Fibroblast of upper back skin (primary cell): ENCODE results near the gene GPBAR1.

Source experiments
- DNase-seq: peaks from one replicate; pipeline ENCODE4 v3.0.0-alpha.2; 2013

The GPBAR1 gene

DNA sequence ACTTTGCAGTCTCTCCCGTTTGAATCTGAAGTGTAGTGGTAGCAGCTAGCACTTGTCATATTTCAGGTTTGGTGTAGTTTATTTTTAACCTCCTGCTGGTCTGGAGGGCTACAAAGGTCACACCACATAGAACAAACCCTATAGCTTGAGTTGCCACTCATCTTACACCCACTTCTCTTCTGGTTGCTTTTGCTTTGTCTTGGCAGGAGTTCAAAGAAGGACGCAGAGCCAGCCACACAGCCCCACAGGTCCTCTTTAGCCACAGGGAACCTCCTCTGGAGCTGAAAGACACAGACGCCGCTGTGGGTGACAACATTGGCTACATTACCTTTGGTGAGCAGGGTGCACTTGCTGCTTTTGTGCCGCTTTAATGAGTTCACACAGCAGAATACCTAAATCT is 15.6 kb upstream of the GPBAR1 start:
- no peak for DNase-seq

DNA sequence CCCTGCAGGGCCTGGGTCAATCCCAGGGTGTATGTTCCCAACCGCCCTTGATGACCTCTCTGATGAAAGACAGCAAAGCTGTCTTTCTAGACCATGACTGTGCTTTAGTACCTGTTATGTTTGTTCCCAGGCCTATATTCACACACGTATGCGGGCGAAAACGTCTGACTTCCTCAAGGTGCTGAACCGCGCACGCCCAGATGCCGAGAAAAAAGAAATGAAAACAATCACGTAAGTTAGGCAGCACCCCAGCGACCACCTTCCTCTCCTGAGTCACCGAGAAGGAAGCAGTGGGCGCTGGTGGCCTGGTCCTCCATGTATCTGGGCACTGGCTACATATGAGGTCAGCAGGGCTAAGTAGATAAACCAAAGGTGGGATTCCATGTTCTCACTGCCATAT is 11.1 kb upstream of the GPBAR1 start:
- no peak for DNase-seq

DNA sequence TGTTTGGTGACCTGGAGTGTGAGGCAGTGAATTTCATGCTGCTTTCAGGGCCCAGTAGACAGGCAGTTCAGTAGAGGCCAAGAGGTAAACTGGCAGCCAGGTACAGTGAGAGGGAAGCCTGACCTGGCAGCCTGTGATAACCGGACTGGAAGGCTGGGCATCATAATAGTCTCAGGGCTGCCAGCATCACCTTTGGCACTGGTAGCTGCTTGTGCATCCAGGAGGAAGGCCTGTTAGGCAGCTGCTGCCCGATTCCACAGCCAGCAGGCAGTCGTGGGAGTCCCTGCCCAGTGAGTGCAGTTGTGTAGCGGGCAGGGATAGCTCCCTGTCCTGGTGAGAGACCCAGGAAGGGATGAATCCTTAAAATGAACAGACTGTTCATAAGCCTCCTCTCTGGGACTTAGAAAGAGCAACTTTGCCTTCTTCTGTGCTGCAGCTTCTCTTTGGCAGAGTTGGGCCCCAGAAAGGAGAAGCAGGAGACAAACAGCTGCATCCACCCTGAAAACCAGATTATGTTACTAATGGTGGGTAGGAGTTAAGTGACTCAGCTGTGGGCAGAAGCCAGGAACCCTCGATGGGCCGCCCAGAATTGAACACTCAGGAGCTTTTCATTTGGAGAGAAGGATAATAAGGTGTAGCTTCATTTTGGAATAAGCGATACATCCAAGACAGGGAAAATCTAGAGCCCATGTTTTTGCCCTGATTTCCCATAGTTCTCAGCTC is 8.1 kb upstream of the GPBAR1 start:
- no peak for DNase-seq

DNA sequence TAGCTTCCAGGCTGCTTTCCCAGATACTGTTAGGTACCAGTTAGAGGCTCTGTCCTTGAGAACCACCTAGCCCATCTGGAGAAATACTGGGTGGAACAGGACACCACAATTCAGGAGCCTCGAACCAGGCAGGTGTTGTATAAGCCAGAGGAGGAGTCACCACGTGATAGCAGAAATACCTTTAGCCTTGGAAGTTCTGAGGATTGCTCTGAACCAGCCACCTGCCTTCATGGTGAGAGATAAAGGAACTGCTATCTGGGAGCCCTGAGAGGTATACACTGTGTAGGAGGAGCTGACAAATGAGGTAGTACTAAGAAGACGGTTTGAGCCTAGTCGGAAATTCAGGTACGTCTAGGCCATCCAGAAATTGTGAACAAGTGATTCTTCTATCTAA is 7.6 kb upstream of the GPBAR1 start:
- DNase-seq: no peak

DNA sequence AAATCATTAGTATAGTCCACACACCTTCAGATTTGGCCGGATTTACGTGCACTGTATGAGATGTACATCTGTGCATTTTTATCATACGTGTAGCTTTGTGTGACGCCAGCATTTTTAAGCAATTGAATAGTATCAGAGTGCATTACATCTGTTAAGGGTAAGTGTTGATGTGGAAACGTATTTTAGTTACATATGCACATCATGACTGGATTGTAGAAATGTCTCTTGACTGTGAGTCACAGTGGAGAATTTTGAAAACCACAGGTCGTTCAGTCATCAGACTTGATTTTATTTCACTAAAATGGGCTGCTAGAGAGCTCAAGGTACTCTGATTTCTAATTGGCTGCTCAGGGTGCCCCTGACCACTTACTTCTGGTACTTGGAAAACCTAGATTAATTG is 5.4 kb upstream of the GPBAR1 start:
- peak; percentile 45 for DNase-seq

DNA sequence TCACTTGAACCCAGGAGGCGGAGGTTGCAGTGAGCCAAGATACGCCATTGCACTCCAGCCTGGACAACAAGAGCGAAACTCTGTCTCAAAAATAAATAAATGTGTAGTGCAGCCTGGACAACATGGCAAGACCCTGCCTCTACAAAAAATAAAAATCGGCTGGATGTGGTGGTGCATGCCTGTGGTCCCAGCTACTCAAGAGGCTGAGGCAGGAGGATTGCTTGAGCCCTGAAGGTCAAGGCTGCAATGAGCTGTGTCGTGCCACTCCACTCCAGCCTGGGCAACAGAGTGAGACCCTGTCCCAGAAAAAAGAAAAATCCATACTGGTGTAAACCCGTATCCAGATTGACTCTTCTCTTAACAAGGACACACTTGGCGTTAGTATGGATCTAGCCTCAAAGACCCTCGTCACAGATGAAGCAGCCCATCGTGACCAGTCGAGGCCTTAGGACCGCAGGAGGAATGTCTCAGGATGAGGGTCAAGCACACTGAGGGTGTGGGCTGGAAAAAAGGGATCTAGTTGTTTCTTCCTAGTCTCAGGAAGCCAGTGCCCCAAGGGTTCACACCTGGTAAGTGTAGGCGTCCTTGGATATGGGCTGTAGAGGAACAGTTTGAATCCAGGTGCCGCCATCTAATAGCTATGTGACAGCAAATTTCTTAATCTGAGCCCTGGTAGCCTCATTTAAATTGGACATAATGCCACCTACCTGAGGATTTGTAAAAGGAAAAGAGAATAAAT is 4.0 kb upstream of the GPBAR1 start:
- DNase-seq: no peak

DNA sequence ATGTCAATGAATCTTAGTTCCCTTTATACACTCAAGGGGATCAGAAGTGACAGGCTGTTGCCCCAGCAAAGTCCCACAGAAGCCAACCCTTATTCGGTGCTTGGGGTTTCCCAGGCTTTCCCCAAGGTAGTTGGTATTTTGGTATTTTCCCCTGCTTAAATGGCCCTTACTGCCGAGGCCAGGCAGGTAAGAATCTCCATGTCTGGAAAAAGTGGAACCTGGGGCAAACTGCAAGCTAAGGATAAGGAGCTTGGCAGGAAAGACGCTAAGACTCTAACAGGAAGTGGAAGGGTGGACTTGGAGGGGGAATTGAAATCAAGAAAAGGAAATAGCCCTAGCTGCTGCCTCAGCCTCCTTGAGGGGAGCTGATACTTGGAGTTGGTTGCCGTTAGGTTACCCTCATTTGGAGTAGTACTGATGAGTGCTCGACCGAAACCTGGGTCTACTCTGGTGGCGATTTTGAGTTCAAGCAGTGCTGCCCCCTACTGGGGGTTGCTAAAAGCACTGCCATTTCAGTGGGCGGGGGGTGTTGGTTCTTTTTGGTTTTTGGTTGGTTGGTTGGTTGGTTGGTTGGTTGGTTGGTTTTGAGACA is 3.3 kb upstream of the GPBAR1 start:
- peak; percentile 28 for DNase-seq

DNA sequence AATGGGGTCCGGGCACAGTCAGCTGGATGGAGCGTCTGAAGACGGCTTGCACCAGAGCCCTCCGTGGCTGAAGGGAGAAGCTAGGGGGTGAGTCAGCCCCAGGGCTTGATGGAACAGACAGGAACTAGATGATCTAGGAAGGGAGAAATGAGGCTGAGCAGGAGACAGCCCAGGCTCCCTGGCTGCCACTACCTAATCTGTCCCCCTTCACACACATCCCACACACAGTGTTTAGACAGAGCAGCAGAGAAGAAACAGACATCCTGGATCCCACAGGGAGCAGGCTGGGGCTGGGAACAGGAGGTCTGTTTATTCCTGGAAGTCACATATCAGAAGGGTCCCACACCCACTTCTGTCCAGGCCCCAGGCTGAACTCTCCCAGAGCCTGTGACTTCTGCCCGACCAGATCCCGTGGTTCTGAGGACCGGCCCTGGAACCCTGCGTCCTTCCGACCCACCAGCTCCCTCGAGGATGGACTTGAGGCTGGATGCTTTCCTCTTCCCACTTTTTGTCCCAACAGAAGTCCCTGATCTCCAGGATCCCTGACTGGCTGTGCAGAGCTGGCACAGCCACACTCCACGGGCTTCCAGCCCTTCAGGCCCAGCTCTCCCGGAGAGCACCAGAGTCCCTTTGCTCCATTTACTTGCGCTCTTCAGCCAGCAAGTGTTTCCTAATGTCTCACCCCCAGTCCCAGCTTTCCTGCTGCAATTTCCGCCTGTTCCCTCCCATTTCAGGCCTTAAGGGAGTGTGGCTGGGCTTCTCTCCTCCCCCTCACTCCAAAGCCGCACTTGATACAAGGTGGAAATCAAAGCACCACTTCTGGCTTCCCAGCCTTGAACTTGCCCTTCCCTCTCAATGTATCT is 1.5 kb upstream of the GPBAR1 start:
- DNase-seq: peak; percentile 70

DNA sequence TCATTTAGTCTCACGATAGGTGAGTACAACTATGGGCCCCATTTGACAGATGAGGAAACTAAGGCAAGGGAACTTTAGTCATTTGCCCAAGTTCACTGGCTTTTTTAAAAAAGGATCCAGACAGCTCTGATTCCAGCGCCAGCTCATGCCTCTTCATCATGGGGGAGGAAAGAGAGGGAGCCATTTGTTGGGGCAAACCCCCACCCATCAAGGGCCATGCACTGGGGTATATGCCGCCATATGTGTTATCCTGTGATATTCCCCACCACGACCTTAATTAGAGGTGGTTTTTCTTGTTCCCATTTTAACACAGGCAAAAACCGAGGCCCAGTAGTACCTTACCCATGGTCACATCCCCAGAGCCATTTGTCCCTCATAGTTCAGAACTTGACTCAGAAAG is 649 bp upstream of the GPBAR1 start:
- DNase-seq: no peak

DNA sequence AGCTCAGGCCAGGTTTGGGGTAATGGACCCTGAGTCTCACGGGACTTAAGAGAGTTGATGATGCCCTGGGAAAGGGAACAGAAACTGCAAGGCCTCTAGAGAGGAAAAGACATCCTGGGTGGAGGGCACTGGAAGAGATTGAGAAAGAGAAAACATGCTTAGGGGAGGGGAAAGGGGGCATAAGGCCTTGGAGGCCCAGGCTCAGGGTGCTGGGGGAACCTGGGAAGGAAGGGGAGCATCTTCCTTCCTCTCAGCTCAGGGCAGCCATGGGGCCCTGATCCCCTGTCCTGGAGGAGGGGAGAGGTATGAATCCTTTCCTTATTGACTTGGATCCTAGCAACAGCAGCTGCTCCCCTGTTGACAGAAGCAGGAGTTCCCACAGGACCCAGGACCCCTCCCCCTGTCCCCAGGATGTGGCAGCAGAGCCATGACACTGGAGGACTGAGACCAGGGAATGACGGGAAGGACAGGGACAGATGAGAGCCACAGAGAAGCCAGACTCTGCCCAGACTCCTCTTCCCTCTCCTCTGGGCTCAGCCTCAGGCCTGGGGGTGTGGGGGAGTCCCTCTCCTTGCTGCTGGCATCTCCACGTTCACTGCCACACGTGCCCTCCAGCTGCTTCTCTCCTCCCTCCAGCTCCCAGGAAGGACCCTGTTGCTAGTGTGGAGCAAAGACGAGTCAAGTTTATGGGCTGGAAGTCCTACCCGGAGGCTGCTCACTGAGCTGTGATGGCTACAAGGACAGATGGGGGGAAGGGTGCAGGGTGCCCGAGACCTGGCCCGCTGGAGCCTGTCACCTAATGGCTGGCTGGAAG is 815 bp downstream of the GPBAR1 start:
- no peak for DNase-seq

DNA sequence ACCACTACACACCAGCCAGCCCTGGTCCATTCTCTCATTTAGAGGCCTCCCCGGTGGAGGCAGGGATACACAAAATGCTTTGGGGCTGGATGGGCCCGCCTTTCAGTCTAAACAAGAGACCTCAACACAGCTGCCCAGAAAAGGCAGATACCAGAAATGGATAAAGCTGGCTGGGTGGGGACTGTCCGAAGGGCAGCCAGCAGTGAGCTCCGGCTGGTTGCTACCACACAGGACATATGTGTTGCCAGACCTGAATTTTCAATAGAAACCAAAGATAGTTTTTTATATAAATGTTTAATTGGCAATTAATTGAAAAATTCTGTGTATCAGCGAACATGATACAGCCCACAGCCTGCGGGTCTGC is 1.4 kb downstream of the GPBAR1 start:
- no peak for DNase-seq

DNA sequence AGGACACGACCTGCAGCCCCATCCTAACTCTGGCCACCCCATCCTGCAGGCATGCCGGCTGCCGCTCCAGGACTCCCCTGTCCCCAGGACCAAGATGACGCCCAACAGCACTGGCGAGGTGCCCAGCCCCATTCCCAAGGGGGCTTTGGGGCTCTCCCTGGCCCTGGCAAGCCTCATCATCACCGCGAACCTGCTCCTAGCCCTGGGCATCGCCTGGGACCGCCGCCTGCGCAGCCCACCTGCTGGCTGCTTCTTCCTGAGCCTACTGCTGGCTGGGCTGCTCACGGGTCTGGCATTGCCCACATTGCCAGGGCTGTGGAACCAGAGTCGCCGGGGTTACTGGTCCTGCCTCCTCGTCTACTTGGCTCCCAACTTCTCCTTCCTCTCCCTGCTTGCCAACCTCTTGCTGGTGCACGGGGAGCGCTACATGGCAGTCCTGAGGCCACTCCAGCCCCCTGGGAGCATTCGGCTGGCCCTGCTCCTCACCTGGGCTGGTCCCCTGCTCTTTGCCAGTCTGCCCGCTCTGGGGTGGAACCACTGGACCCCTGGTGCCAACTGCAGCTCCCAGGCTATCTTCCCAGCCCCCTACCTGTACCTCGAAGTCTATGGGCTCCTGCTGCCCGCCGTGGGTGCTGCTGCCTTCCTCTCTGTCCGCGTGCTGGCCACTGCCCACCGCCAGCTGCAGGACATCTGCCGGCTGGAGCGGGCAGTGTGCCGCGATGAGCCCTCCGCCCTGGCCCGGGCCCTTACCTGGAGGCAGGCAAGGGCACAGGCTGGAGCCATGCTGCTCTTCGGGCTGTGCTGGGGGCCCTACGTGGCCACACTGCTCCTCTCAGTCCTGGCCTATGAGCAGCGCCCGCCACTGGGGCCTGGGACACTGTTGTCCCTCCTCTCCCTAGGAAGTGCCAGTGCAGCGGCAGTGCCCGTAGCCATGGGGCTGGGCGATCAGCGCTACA is 2.1 kb downstream of the GPBAR1 start:
- DNase-seq: no peak

DNA sequence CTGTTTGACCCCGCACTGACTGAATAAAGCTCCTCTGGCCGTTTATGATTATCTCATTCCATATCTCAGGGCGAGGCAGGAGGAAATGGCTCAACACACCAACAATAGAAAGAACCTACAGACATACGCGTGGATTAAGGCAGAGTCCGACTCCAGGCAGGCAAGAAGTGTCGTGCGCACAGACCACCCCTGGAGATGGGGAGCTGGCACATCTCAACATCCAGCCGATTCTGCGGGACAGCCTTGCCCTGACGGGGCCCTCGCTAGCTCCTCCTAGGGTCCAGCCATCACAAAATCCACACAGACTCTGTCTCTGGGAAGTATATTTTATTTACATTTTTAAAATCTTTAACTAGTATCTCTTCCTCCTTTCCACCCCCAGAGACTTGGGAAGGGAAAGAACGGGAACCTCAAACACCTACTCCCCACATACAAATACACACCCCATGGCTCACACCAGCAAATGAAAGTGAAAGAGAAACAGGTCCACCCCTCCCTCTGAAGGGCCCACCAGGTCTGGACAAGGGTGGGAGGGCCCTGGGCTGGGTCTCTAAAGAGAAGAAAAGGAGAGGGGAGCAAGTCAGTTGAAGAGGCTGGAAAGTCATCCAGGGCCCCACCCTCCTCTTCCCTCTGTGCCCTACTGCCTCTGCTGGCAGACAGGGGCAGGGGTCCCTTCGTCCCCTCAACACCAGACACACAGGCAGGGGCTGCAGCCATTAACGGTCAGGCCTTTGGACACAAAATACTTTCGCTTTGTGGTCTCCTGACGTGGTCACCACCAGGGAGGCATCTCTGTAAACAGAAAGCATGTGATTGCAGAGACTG is 3.2 kb downstream of the GPBAR1 start:
- no peak for DNase-seq

DNA sequence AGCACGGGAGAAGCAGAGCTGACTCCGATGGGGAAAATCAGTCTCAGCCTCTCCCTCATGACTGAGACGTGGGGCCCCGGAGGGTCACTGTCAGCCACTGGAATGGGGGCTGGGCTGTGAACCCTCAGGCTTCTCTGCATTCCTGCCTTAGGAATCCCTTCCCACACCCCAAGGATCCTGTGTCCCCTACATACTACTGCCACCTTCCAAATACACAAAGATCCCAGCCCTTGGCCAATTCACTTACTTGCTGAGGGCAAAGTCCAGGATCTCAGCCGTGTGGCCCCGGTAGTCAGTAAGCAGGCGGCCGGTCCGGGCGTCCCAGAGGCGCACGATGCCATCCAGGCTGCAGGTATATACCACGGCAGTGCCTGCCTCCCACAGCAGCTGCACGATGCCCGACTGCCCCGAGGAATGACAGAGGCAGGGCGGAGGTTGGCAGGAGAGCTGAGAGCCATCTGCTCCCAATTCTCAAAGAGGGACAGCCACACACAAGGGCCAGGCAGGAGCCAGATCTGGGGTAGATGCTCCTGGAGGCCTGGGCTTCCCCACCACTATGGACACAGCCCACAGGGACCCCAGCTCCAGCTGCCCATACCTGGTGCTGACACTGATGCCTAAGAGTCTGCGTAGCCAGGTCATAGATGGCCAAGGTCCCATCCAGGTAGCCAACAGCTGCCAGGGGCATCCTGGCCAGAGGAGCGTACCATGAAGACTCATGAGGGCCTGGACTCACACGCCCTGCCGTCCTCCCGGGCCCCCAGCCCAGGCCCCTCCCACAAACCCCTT is 4.2 kb downstream of the GPBAR1 start:
- no peak for DNase-seq

DNA sequence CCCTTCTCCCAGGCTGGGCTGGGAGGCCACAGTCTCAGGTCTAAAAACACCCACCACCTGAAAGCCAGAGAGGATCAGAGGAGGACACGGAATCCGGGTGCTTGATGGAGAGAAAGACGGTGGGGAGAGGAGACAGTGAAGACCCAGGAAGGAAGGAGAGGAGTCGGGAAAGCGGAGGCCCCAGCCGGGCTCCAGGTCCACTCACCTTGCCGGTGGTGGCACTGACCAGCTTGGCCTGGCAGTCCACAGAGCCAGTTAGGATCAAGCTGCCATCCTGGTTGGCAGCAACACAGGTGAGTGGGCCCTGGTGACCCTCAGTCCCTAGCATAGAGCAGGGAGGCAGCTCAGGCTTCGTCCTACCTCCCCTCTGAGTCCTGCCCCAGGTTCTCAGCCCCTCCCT is 4.8 kb downstream of the GPBAR1 start:
- no peak for DNase-seq

DNA sequence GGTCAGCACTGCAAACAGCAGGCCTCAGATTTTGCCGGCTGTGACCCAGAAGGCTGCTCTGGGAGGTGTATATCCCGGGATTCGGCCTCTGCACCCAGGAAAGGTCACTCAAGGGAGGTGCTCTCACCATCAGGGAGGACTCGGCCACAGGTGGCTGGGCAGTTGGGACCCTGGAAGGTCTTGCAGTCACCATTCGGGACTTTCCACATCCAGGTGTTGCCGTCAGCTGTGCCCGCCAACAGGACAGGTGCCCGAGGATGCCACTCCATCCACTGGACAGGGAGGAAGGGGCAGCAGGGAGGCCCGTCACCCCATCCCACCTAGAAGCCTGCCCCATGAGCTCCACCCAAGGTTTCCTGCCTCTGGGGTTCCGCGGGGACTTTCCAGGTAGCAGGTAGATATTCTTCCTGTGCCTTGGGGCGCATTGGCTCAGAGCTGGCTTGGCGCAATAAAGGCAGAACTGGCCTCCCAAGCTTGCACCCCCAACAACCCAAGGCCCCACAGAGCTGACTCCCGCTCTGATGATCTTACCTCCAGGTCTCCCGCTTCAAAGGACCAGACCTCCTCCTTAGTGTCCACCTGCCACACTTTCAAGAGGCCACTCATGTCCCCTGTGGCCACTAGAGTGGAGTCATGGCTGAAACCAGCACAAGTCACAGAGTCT is 5.6 kb downstream of the GPBAR1 start:
- DNase-seq: no peak

DNA sequence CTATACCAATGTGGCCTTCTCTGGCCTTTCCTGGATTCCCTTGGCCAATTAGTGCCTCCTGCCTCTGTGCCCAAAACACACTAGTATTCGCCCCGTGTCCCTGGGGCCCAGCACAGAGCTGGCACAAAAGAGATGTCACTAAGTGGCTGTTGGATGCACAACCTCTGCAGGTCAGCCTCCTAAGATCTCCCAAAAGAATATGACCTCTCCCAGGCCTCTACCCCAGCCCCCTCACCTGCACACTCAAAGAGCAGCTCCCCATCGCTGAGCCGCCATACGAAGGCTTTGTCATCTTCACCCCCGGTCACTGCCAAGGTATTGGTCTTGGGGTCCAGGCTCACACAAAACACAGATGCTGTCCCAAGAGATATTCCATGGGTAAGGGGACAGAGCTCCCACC is 6.4 kb downstream of the GPBAR1 start:
- no peak for DNase-seq

DNA sequence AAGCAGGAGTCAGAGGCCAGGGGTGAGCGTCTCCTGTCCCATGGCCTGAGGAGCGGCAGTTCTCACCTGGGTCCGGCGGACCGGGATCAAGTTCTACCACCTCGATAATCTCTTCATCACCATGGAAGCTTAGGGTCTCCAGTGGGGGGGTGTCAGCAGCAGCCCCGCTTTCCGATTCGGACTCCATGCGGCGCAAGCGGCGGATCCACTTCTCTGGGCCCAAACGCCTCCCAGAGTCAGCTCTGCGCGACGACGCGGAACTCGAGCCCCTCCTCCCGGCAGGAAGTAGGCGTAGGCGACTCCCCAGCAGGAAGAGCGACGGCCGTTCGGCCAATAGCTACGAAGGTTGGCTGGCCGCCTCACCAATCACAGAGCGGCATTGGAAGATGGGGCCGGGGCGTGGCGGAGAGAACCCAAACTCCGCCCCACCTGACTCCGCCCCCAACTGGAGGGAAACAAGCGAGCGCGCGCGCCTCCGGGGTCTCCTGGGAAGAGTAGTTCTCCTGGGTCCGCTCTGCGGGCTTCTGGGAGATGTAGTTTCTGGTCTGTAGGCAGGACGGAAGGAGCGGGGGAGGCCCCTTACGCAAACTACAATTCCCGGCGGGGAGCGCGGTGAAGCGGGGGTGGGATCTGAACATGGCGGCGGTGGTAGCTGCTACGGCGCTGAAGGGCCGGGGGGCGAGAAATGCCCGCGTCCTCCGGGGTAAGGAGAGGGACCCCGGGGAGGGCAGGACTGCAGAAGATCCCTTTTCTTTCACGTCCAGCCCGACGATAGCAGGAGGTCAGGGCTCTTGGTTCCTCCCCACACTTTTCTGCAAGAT is 9.3 kb downstream of the GPBAR1 start, which contains the start of the genes AAMP and PNKD:
AAMP (minus strand) TSS at position 238 of the 821 bp plus-strand sequence; CDS start at position 187, 51 bp downstream.
PNKD (plus strand) TSS at position 620 of the 821 bp plus-strand sequence; CDS start at position 637, 17 bp downstream.
- peak; percentile 100 for DNase-seq
